ENCODE results near the gene PRKCH. TPM values are rescaled to one million over a fixed set of nuclear protein-coding genes. Genes with fewer than 3 reads are reported as not detected.
A peak's percentile ranks its signal among the peaks of the same experiment; 100 is the strongest.

The PRKCH gene
- total RNA-seq, 4 donors from 2014 or later: 17.9 to 28.7 (median 25.0) TPM

DNA sequence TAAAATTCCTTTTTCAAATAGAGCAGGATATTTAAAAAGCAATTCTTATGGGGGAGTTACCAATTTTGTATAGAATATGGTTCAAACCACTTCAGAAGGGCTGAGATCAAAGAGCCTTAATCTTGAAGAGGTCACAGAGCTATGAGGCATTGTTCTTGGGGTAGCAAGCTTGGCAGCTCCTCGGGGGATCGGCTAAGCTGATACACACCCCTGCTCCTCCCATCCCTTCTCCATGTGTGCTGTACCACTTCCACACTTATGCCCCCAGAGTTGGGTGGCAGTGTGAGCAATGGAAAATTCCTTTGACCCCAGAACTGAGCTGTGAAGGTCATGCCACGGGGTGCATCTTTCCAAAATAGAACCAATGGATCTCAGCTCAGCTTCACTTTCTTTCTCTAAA lies 25.2 kb upstream of the PRKCH start:
- no peaks in the 10 kb centered on the region for H3K9me3 ChIP-seq
- TF ChIP-seq, protein P1, sequence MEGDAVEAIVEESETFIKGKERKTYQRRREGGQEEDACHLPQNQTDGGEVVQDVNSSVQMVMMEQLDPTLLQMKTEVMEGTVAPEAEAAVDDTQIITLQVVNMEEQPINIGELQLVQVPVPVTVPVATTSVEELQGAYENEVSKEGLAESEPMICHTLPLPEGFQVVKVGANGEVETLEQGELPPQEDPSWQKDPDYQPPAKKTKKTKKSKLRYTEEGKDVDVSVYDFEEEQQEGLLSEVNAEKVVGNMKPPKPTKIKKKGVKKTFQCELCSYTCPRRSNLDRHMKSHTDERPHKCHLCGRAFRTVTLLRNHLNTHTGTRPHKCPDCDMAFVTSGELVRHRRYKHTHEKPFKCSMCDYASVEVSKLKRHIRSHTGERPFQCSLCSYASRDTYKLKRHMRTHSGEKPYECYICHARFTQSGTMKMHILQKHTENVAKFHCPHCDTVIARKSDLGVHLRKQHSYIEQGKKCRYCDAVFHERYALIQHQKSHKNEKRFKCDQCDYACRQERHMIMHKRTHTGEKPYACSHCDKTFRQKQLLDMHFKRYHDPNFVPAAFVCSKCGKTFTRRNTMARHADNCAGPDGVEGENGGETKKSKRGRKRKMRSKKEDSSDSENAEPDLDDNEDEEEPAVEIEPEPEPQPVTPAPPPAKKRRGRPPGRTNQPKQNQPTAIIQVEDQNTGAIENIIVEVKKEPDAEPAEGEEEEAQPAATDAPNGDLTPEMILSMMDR (IDR thresholded peaks at IDR 0.05): no peak
- TF ChIP-seq POLR2AphosphoS5 (IDR thresholded peaks at IDR 0.05): no peak
- no peaks in the 10 kb centered on the region for H3K36me3 ChIP-seq
- H3K27me3 ChIP-seq: no peaks in the 10 kb centered on the region
- no peak overlapping the region for H3K4me3 ChIP-seq
- no peaks in the 10 kb centered on the region for H3K4me1 ChIP-seq
- no peak overlapping the region for H3K27ac ChIP-seq
- ATAC-seq: no peak
- 51 to 52% methylated on average over 3 of the region's 3 CpGs for WGBS, 2 donors (ENCODE audit: low coverage in 1 of 2)

DNA sequence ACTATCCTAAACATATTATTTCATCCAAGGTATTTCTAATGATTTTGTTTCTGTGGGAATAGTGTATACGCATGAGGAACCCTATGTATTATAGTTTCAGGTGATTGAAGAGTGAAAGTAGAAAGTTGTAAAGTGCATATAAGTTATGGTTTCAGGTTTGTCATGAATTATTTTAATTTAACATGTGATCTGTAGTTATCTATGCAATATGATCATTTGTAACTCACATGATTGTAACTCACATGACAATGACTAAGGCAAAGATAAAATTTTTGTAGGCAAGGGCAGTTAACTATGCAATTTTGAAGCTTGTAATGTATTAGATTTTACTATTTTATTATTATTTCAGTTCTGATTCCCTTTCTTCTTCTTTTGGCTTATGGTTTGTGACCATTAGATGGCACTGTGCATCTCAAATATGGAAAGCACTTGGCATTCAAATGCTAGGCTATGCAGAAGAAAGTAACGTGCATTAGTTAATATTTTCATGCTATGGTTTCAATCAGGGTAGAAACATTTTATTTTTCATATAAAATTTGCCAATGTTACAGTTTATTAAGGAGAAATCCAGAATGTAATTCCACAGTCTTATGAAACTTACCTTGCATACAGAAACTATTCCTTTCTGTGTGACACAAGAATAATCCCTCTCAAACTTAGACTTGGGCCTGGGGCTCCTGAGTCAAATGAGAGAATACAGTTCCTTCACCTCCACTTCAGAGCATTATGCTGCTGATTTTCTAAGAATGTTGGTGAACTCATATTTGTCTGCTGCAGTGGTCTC lies 24.5 kb upstream of the PRKCH start:
- ATAC-seq: no peak
- H3K9me3 ChIP-seq: no peaks in the 10 kb centered on the region
- H3K36me3 ChIP-seq: no peaks in the 10 kb centered on the region
- H3K27ac ChIP-seq: no peak overlapping the region
- H3K4me1 ChIP-seq: no peaks in the 10 kb centered on the region
- no peak for TF ChIP-seq POLR2A (IDR thresholded peaks at IDR 0.05)
- TF ChIP-seq POLR2AphosphoS5 (IDR thresholded peaks at IDR 0.05): no peak
- TF ChIP-seq, protein P1 (IDR thresholded peaks at IDR 0.05): peak in 3 of 4 experiments; percentile 26 to 48 (median 36)
- no peak for TF ChIP-seq EP300 (IDR thresholded peaks at IDR 0.05)
- no peaks in the 10 kb centered on the region for H3K27me3 ChIP-seq
- 22 to 23% methylated on average over 2 of the region's 2 CpGs for WGBS, 2 donors (ENCODE audit: low coverage in 1 of 2)
- no peak overlapping the region for H3K4me3 ChIP-seq

DNA sequence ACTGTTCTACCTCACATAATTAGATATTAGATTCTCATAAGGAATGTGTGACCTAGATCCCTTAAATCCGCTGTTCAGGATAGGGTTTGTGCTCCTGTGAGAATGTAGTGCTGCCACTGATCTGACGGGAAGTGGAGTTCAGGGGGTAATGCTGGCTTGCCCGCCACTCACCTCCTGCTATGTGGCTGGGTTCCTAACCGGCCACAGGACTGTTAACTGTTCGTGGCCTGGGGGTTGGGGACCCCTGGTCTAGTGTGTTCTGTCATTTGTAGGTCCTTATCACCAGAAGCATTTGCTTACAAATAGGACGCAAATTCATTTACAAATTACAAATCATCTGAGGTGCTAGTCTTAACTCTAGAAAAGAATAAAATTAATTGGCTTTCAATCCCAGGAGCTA lies 23.8 kb upstream of the PRKCH start:
- no peak for TF ChIP-seq POLR2AphosphoS5 (IDR thresholded peaks at IDR 0.05)
- H3K4me3 ChIP-seq: no peak overlapping the region
- H3K9me3 ChIP-seq: no peaks in the 10 kb centered on the region
- no peaks in the 10 kb centered on the region for H3K4me1 ChIP-seq
- ATAC-seq: no peak
- 73% methylated on average over 3 of the region's 6 CpGs for WGBS, 2 donors (ENCODE audit: low coverage in 1 of 2)
- H3K27ac ChIP-seq: no peak overlapping the region
- H3K36me3 ChIP-seq: no peaks in the 10 kb centered on the region
- H3K27me3 ChIP-seq: no peaks in the 10 kb centered on the region

DNA sequence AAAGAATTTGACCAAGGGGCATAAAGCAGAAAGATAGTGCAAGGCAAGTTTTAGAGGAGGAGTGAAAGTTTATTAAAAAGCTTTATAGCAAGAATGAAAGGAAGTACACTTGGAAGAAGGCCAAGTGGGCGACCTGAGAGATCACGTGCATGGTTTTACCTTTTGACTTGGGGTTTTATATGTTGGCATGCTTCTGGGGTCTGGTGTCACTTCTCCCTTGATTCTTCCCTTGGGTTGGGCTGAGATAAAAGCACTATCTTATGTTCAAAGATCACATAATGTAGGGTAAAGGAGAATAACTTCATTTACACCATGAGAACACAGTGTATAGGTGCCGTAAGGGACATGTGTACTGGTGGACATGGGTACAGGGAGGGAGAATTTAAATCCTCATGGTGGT lies 22.6 kb upstream of the PRKCH start:
- 29 to 39% methylated on average over 2 to 3 of the region's 3 CpGs for WGBS, 2 donors (ENCODE audit: low coverage in 1 of 2)
- TF ChIP-seq EP300 (IDR thresholded peaks at IDR 0.05): no peak
- no peak for TF ChIP-seq POLR2AphosphoS5 (IDR thresholded peaks at IDR 0.05)
- TF ChIP-seq, protein P1 (IDR thresholded peaks at IDR 0.05): no peak
- TF ChIP-seq POLR2A (IDR thresholded peaks at IDR 0.05): no peak
- Histone ChIP-seq H3K27me3 (no peaks in the 10 kb centered on the region), H3K36me3 (no peaks in the 10 kb centered on the region), H3K4me3 (no peak overlapping the region), H3K4me1 (no peaks in the 10 kb centered on the region), H3K9me3 (no peaks in the 10 kb centered on the region), H3K27ac (no peak overlapping the region)
- ATAC-seq: no peak

DNA sequence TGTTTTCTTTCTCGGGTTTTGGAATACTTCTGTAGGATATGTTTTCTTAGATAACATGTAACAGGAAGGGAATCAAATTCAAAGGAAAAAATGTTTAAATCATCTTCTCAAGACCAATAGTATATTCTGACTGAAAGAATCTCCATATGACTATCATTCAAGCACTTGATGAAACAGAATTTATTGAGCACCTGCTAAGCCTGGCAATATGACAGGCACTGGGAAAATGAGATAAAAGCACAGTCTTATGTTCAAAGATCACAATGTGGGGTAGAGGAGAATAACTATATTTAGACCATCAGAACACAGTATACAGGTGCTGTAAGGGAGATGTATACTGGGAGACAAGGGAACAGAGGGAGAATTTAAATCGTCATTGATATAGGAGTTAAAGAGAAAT lies 21.2 kb upstream of the PRKCH start:
- no peak overlapping the region for H3K4me3 ChIP-seq
- ATAC-seq: no peak
- no peaks in the 10 kb centered on the region for H3K4me1 ChIP-seq
- peaks cover 0 to 6% (median 0%) of the 10 kb centered on the region in 3 donors for H3K9me3 ChIP-seq
- no peaks in the 10 kb centered on the region for H3K36me3 ChIP-seq
- TF ChIP-seq POLR2AphosphoS5 (IDR thresholded peaks at IDR 0.05) (no peak), POLR2A (IDR thresholded peaks at IDR 0.05) (no peak), EP300 (IDR thresholded peaks at IDR 0.05) (no peak)
- TF ChIP-seq, protein P1 (IDR thresholded peaks at IDR 0.05): no peak
- no peak overlapping the region for H3K27ac ChIP-seq
- no peaks in the 10 kb centered on the region for H3K27me3 ChIP-seq
- 31 to 33% methylated on average over 2 of the region's 2 CpGs for WGBS, 2 donors (ENCODE audit: low coverage in 1 of 2)
